AML-193 (cell line): Measurements from ENCODE around the gene C2CD4D.
"Not testable (repeated sequence)": the region's sequence is repeated elsewhere in the genome, so short reads cannot be mapped to it uniquely, and the experiment has no call there.

Experiments
- DNase-seq, 2 experiments: peaks; one replicate each; lab custom pipeline; 2025; lab: John Stamatoyannopoulos, UW

C2CD4D gene

GRCh38 chr1:151858886-151859665 lies 19.5 kb upstream of the C2CD4D start:
- no peak for DNase-seq

GRCh38 chr1:151858030-151858746 lies 18.6 kb upstream of the C2CD4D start:
- no peak for DNase-seq

- DNase-seq: no peak
Observed at GRCh38 chr1:151855933-151856332, 16.3 kb upstream of the C2CD4D start.

- not testable (repeated sequence) for DNase-seq
Observed at GRCh38 chr1:151855516-151855915, 15.9 kb upstream of the C2CD4D start.

- DNase-seq: no peak
Observed at GRCh38 chr1:151854658-151855057, 15.0 kb upstream of the C2CD4D start.

- no peak for DNase-seq
Observed at GRCh38 chr1:151853411-151853943, 13.9 kb upstream of the C2CD4D start, which contains the start of gene THEM5. Gene THEM5, minus strand, starts transcription at chr1:151853712. Its CDS starts 147 bp downstream, at chr1:151853565.

GRCh38 chr1:151852733-151853132 lies 13.1 kb upstream of the C2CD4D start:
- no peak for DNase-seq

- DNase-seq: no peak
Observed at GRCh38 chr1:151851886-151852285, 12.3 kb upstream of the C2CD4D start.

- DNase-seq: no peak
Observed at GRCh38 chr1:151849871-151850270, 10.3 kb upstream of the C2CD4D start.

- DNase-seq: no peak
Observed at GRCh38 chr1:151849126-151849525, 9.5 kb upstream of the C2CD4D start.

GRCh38 chr1:151847867-151848596 lies 8.4 kb upstream of the C2CD4D start:
- DNase-seq: no peak

GRCh38 chr1:151846686-151847237 lies 7.1 kb upstream of the C2CD4D start:
- DNase-seq: no peak

- DNase-seq: no peak
Observed at GRCh38 chr1:151846062-151846568, 6.5 kb upstream of the C2CD4D start.

GRCh38 chr1:151843398-151843797 lies 3.8 kb upstream of the C2CD4D start:
- DNase-seq: no peak

GRCh38 chr1:151841141-151841540 lies 1.5 kb upstream of the C2CD4D start:
- DNase-seq: no peak

- DNase-seq: no peak
Observed at GRCh38 chr1:151840421-151840820, 801 bp upstream of the C2CD4D start.

GRCh38 chr1:151839082-151839412 lies 573 bp downstream of the C2CD4D start:
- DNase-seq: no peak

- no peak for DNase-seq
Observed at GRCh38 chr1:151838222-151839081, 1.2 kb downstream of the C2CD4D start.

- no peak for DNase-seq
Observed at GRCh38 chr1:151837884-151838221, 1.8 kb downstream of the C2CD4D start.

- no peak for DNase-seq
Observed at GRCh38 chr1:151837197-151837596, 2.4 kb downstream of the C2CD4D start.

- DNase-seq: no peak
Observed at GRCh38 chr1:151835596-151835995, 4.0 kb downstream of the C2CD4D start.
